CD4-positive, alpha-beta T cell treated with Interferon gamma for 1 hour (primary cell): Measurements from ENCODE around the gene GLIS1.

Source experiments
- DNase-seq: peaks from one replicate; pipeline ENCODE4 v3.0.0-alpha.2; 2020

GLIS1 gene

GRCh38 chr1:53608071-53608470, 130.9 kb downstream of the GLIS1 start:
- no peak for DNase-seq

DNA sequence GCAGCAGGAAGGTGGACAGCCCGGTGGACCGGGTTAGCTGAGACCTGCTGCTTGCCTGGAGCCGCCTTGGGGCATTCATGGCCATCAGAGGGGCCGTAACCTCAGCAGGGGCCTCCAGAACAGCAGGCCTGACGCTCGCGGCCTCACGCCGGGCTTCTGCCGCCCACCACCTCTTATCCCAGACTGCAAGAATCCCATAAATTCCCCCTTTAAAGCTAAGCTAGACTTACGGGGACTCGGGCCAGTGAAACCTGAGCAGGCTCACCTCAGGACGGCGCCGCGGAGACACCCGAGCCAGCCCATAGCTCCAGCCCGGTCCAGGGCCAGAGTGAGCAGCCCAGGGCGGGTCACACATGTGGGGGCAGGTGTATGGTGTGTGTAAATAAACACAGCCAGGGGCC, 132.3 kb downstream of the GLIS1 start:
- DNase-seq = no peak

DNA sequence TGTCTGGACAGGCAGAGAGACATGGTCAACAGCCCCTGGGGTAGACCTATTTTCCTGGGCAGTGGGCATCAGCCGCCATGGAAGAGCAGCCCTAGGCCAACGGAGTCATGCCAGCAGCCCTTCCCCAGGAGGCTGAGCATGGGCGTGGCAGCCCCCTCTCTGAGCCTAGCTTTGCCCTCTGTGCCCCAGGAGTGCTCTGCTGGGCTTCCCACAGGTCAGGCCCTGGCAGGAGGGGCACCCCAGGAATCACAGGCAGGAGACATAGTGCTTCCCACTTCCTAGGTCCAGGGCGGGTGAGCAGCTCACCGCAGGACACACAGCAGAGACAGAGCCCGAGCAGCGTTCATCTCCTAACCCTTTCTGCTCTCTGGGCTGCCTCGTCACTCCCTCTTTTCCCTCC, 132.8 kb downstream of the GLIS1 start:
- no peak for DNase-seq

- DNase-seq = no peak
Observed at GRCh38 chr1:53605181-53605580, 133.8 kb downstream of the GLIS1 start.

GRCh38 chr1:53604291-53604919, 134.6 kb downstream of the GLIS1 start:
- DNase-seq = no peak

DNA sequence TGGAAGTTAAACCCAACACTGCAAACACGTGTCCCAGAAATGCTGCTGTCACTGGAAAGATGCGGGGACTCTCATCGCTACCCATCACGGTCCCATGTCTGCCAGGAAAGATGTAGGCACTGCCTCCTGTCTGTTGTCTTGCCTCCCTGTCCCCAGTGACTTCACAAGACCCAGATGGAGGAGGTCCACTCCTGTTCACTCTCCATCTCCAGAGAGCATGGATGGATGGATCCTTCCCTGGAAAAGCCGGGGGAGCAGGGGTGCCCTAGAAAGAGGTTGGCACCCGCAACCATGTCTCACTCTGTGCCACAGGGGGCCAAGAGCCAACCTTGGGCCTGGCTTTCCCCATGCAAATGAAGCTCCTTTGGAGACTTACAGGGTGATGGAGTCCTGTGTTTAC, 135.5 kb downstream of the GLIS1 start:
- no peak for DNase-seq

GRCh38 chr1:53601867-53602775, 136.8 kb downstream of the GLIS1 start:
- no peak for DNase-seq

DNA sequence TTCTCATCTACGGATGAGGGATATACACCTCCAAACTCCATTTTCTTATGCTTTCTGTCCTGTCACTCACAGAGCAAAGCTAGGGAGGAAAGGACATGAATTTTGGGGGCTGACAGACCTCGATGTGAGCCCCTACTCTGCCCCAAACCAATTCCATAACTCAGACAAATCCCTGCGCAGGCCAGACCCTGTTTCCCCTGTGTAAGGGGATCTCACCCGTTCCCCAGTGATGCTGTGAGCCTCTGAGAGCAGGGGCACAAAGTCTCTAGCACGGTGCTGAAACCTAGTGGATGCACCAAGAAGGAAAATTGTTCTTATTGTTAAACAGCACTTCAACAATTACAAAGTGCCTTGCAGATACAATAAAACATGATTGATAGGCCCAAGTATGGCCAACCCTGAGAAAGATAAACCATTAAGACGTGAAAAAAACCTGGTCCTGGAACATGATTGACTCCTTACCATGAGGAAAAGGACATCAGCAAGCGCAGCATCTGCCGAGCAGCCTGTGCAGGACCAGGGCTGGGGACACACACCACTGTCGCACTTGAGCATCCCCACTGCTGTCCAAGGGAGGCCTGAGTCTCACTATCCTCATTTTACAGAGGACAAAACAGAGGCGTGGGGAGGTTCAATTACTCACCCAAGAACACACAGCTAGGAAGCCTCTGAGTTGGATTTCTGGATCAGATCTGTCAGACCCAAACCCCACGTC, 137.8 kb downstream of the GLIS1 start:
- no peak for DNase-seq

- DNase-seq = peak; percentile 25
Observed at GRCh38 chr1:53600561-53600960, 138.4 kb downstream of the GLIS1 start.

DNA sequence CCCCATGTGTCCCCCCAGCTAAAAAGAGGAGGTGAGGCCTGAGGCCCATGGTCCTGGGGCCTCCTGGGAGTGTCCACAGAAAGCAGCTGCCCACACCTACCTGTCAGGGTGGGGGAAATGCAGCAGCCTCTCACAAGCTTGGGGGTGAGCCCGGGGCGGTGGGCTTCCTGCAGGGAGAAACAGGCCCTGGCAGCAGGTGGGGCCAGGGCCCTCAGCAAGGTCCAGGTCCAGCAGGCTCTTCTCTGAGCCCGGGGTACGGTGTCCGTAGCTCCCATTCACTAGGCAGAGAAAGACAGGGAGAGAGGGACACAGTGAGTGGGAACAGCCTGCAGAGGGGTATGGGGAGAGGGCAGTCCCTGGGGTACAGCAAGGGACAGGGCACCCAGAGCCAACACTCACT, 139.0 kb downstream of the GLIS1 start:
- DNase-seq = no peak

- no peak for DNase-seq
Observed at GRCh38 chr1:53599481-53599880, 139.5 kb downstream of the GLIS1 start.

- DNase-seq = no peak
Observed at GRCh38 chr1:53598966-53599365, 140.0 kb downstream of the GLIS1 start.

GRCh38 chr1:53595906-53596305, 143.1 kb downstream of the GLIS1 start:
- no peak for DNase-seq

DNA sequence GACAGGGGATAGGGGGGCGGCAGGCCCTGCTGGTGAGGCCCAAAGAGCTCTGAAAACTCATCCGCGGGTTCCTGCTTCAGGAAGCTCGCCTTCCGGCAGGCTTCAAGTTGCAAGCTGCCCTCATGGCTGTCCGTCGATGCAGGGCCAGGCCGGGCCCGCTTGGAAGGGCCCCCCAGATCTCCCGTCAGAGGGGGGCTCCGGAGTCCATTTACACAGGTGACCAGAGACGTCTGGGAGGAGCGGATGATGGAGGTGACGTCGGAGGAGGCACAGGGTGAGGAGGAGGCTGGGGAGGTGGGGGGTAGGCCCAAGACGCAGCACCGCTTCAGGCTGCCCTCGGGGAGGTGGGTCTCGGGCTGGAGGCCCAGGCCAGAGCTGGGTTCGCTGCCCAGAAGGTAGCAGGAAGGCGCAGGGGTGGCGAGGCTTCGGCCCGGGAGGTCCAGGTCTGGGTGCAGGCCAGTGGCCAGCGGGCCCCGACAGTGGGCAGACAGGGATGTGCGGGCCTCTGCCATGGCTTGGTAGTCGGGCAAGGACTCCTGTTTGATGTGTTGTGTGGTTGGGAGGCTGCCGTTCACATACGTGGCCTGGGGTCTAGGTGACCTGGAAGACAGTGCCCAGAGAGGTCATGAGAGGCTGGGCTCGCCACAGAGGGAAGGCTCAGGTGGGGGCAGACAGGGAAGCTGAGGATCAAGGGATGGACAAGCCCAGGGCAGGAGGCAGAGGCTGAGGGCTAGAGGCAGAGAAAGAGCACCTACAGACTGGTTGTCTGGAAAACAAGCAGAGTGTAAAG, 144.4 kb downstream of the GLIS1 start:
- no peak for DNase-seq

GRCh38 chr1:53593758-53594380, 145.1 kb downstream of the GLIS1 start:
- DNase-seq = no peak

DNA sequence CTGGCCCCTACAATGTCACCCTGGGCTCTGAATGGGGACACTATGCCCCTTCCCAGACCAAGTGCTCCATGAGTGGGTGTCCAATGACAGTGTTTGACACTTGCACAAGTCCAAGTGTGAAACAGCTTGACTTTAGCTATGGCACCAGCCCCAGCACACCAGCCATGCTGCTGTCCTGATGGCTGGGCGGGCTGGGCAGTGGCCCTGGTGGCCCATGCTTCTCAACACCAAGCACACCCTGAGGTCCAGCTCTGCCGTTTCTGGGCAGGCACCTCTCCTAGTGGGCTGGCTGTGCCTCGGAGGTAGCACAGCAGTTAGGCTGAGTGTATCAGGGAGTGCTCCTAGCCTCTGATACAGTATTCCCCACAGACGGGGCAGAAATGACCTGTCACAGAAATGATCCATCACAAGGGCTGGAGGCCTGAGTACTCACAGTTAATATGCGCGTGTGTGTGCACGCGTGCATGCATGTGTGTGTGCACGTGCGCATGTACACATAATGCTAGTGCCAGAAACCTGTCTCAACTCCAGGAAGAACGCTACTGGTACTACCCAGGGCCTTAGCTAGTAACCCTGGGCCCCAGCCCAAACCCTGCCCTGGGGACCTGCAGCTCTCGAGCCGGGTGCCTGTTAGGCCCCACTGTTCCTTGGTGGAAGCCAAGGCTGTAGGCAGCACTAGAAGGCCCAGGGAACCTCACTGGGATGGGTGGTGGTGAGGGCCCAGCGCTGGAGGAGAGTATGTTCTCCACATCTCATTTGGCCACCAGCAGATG, 145.8 kb downstream of the GLIS1 start:
- DNase-seq = no peak

DNA sequence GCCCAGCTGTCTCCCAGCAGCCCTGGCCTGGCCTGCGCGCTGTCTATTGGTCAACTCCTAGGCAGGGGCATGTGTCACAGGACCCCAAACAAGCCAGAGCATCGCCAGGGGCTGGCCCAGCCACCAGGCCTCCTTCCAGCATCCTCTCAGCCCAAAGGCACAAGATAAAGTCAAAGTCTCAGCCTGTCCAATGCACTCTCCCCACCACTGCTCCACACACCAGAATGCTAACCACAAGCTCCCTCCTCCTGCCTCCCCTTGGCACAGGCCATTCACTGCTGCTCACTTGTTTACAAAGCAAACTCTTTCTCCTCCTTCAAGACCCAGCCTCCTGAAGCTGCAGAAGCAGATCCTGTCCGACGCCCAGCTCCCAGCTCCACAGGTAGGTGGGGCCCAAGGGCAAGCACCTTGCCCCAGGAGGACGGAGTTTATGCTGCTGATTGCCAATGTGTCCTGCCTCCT, 146.4 kb downstream of the GLIS1 start:
- no peak for DNase-seq

DNA sequence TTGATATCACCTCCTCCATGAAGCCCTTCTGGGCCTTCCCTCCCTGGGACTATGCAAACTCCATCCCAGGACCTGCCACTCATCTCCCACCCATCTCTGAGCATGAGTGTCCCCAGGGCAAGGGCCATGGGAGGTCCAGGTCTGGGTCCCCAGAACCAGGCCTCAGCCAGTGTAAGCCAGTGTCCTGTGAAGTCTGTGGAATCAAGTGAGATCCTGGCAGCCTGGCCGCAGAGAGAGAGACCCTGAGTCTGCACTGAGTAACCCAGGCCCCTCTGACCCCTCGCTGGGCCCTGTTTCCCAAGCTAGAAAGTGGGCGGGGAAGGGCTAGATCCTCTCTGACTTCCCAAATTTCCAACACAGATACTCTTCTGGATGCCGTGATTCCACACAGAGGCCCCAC, 147.0 kb downstream of the GLIS1 start:
- DNase-seq = no peak

DNA sequence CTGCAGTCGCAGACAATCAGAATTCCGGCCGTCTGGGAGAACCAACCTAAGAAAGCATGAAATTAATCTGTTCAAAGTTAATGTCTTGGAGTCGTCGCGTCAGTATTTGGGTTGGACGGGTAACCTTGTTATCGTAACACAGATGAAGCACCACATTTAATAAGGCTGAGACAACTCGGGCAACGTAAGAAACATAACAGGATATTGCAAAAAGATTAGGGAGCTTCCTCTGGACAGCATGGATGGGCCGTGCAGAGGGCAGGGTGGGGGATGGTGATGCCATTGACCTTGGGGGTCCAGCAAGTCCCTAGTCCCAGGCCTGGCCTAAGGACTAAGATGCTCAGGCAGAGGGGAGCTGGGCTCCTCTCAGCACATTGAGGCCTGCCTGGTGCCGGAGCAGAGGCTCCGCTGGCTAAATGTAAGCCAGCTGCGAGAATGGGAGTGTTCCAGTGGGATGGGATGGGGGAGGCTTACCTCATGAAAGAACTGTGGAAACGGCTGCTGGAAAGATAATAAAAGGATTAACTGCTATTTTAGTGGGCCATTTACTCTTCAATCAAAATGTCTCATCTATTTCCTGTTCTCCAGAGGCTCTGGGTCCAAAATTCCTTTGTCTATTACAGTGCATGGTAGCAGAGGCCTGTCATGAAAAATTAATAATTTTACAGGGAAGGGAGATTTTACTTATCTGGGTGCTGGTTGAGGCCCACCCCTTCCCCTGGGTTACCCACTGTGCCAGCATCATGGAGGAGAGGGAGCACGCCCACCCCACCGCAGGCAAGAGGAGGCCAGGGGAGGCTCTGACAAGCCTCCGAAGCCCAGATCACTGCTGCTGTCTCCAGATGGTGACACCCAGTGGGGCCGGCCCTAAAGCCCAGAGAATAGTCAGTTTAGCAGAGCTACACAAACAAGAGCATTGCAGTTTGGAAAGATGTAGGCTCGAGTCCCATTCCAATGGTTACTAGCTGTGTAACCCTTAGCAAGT, 148.1 kb downstream of the GLIS1 start:
- no peak for DNase-seq

GRCh38 chr1:53590104-53590503, 148.9 kb downstream of the GLIS1 start:
- no peak for DNase-seq
